B cell (primary cell): ENCODE data around the gene IDH2. TPM values are rescaled to one million over a fixed set of nuclear protein-coding genes. Genes with fewer than 3 reads are reported as not detected.
A peak's percentile ranks its signal among the peaks of the same experiment; 100 is the strongest.

ENCODE experiments used
- ATAC-seq: fragments of 200-7000 bp; cut with Tn5 transposase; one replicate; pipeline ENCODE4 v1.10.0; 2021; ENCODE audit warnings: low read depth, mild to moderate bottlenecking, moderate number of reproducible peaks, moderate library complexity
- CTCF ChIA-PET: fragments of 350-600 bp; sonication (Branson Sonifier 250); formaldehyde crosslinking; loops from one replicate; lab custom pipeline; 2021; ENCODE audit warnings: antibody characterized with exemption, inconsistent platforms; lab: Charles Lee
- POLR2A ChIA-PET: fragments of 350-600 bp; sonication (Branson Sonifier 250); formaldehyde crosslinking; loops from one replicate; lab custom pipeline; 2021; ENCODE audit warnings: antibody characterized with exemption; lab: Charles Lee
- DNase-seq: peaks from one replicate; pipeline ENCODE4 v3.0.0; 2013
- H2AFZ ChIP-seq: 2 replicates; pipeline ENCODE4 v1.6.1; 2012; ENCODE audit warnings: mild to moderate bottlenecking, low read depth, low read length; ENCODE audit not compliant: insufficient read depth, poor library complexity, severe bottlenecking
- H3K27ac ChIP-seq, 2 donors: 1 replicate in 1 of 2; 2 replicates in 1 of 2; pipeline ENCODE4 v1.5.1; 2012 to 2013; ENCODE audit warnings: low read length in 2 of 2, mild to moderate bottlenecking in 2 of 2, moderate library complexity in 1 of 2
- H3K27me3 ChIP-seq, 4 experiments: fragments of 200-600 bp in 1 of 4; sonication (generic) in 1 of 4; replicated peaks in 1 of 4; 1 replicate in 2 of 4; 2 replicates in 2 of 4; pipeline versions ENCODE4 v1.6.1 to v1.7.0; 2013 to 2016; ENCODE audit warnings: low read length in 3 of 4, mild to moderate bottlenecking in 2 of 4, mixed read lengths in 1 of 4, moderate library complexity in 1 of 4; ENCODE audit not compliant: insufficient read depth in 4 of 4, control insufficient read depth in 3 of 4; ENCODE audit errors: control extremely low read depth in 1 of 4
- H3K36me3 ChIP-seq, 2 experiments: replicated peaks in 1 of 2; 1 replicate in 1 of 2; 2 replicates in 1 of 2; pipeline versions ENCODE4 v1.6.1 to v1.7.1; 2013; ENCODE audit warnings: low read length in 1 of 2; ENCODE audit not compliant: insufficient read depth in 2 of 2, control insufficient read depth in 1 of 2; ENCODE audit errors: control extremely low read depth in 1 of 2, extremely low read depth in 1 of 2
- H3K4me1 ChIP-seq, 2 donors: fragments of 200-600 bp in 1 of 2; sonication (generic) in 1 of 2; 1 replicate in 1 of 2; 2 replicates in 1 of 2; pipeline versions ENCODE4 v1.5.1 to v1.6.1; 2013 to 2017; ENCODE audit warnings: low read length in 2 of 2; ENCODE audit not compliant: control insufficient read depth in 2 of 2, insufficient read depth in 2 of 2
- H3K4me2 ChIP-seq: replicated peaks from 2 replicates; pipeline ENCODE3; 2012; ENCODE audit warnings: mild to moderate bottlenecking, low read depth, low read length; ENCODE audit not compliant: poor library complexity, severe bottlenecking
- H3K4me3 ChIP-seq, 5 experiments: fragments of 200-600 bp in 1 of 5; sonication (generic) in 1 of 5; 1 replicate in 3 of 5; 2 replicates in 2 of 5; pipeline versions ENCODE4 v1.5.1 to v1.7.0; 2011 to 2016; ENCODE audit warnings: low read length in 4 of 5, mild to moderate bottlenecking in 4 of 5, low read depth in 2 of 5, control low read depth in 1 of 5, moderate library complexity in 1 of 5; ENCODE audit not compliant: insufficient read depth in 1 of 5; ENCODE audit errors: control extremely low read depth in 1 of 5, extremely low read depth in 1 of 5
- H3K79me2 ChIP-seq: fragments of 200-600 bp; sonication (generic); one replicate; pipeline ENCODE4 v1.6.0; 2016; ENCODE audit warnings: low read length; ENCODE audit not compliant: control insufficient read depth, insufficient read depth
- H3K9ac ChIP-seq: fragments of 200-600 bp; sonication (generic); 2 replicates; pipeline ENCODE4 v1.6.1; 2017; ENCODE audit warnings: mild to moderate bottlenecking, low read length, moderate library complexity
- H3K9me3 ChIP-seq, 3 donors: one replicate each; pipeline versions ENCODE4 v1.6.1 to v1.7.1; 2013; ENCODE audit warnings: low read length in 2 of 3; ENCODE audit not compliant: control insufficient read depth in 2 of 3, insufficient read depth in 1 of 3; ENCODE audit errors: control extremely low read depth in 1 of 3
- H4K20me1 ChIP-seq: 2 replicates; pipeline ENCODE4 v1.6.0; 2012; ENCODE audit warnings: mild to moderate bottlenecking, low read length; ENCODE audit not compliant: insufficient read depth, control insufficient read depth, poor library complexity, severe bottlenecking
- H3K27ac Mint-ChIP-seq: one replicate; pipeline ENCODE4 v1.8.0; 2021; ENCODE audit warnings: mixed read lengths
- H3K27me3 Mint-ChIP-seq: one replicate; pipeline ENCODE4 v1.8.0; 2021; ENCODE audit warnings: mixed read lengths
- H3K4me1 Mint-ChIP-seq: one replicate; pipeline ENCODE4 v1.8.0; 2021; ENCODE audit warnings: mixed read lengths
- H3K4me3 Mint-ChIP-seq: one replicate; pipeline ENCODE4 v1.8.0; 2021; ENCODE audit warnings: mixed read lengths
- H3K9me3 Mint-ChIP-seq: one replicate; pipeline ENCODE4 v1.8.0; 2022; ENCODE audit warnings: mixed read lengths; ENCODE audit not compliant: insufficient read depth
- EZH2 ChIP-seq: IDR thresholded peaks from 2 replicates; pipeline ENCODE4 v1.6.1; 2012; ENCODE audit warnings: borderline replicate concordance, low read depth, mild to moderate bottlenecking, moderate library complexity, low read length; ENCODE audit not compliant: insufficient read depth, poor library complexity, severe bottlenecking
- WGBS: methylation state at CpG from one replicate; pipeline ENCODE4 v1.1.5; 2013; ENCODE audit warnings: missing lambda C conversion rate; ENCODE audit not compliant: insufficient coverage; 5-methylcytosine and 5-hydroxymethylcytosine counted together
- intact Hi-C: fragments of 100-400 bp; cut with micrococcal nuclease; formaldehyde crosslinking; loops from one replicate; pipeline ENCODE4 v1.10.0; 2022
- polyA plus RNA-seq: library from polyadenylated mRNA; depleted of rRNA; stranded (reverse); fragments of >200 nt; gene quantifications from 2 replicates; pipeline ENCODE4 v1.2.3, GENCODE V29; 2012
- total RNA-seq, 2 donors: library from RNA; stranded (reverse); fragments of 120-200 nt in 1 of 2; gene quantifications; 1 replicate in 1 of 2; 2 replicates in 1 of 2; pipeline versions ENCODE4 v1.2.3 to v1.2.4, GENCODE V29; 2013 to 2022
- TF ChIP-seq, protein P1 (sequence below): fragments of 200-600 bp; IDR thresholded peaks from one replicate; pipeline ENCODE4 v1.8.0; 2022; ENCODE audit warnings: antibody characterized with exemption, mild to moderate bottlenecking

Gene IDH2
- total and polyA plus RNA-seq, 2 donors (not counting 1 experiment from before 2014, with no cell fraction given), result 30.7 to 35.8 TPM

GRCh38 chr15:90058775-90059174, 43.5 kb downstream of the IDH2 start:
- Histone ChIP-seq H3K9ac (peak overlapping the region; percentile 10), H3K9me3 (peaks cover 0 to 7% (median 0%) of the 10 kb centered on the region in 3 donors), H3K27me3 (no peaks in the 10 kb centered on the region), H3K4me2 (peak overlapping the region; percentile 57), H3K36me3 (no peaks in the 10 kb centered on the region), H3K4me1 (peaks cover 48 to 87% of the 10 kb centered on the region in 2 donors), H2AFZ (no peak overlapping the region), H4K20me1 (no peaks in the 10 kb centered on the region), H3K79me2 (peaks cover 32% of the 10 kb centered on the region), H3K27ac (peak overlapping the region; percentile 82 to 88), H3K4me3 (peak overlapping the region in 1 of 5 experiments; percentile 22)
- POLR2A ChIA-PET, result interaction anchor here (1.1 to 3.3 kb wide), 4 partner anchors 11 to 133 kb away, joined by 3 to 11 read pairs (median 4); partner anchors contain the start of gene ZNF710
- intact Hi-C loops, result loop anchor here (1.0 to 2.0 kb wide), 6 partner anchors 11 to 308 kb away; no protein-coding TSS in a partner anchor
- CTCF ChIA-PET, result interaction anchor here (0.6 to 2.9 kb wide), 6 partner anchors 10 to 161 kb away, joined by 3 to 13 read pairs (median 4); no protein-coding TSS in a partner anchor
- Mint-ChIP-seq H3K27ac (peak overlapping the region; percentile 98), H3K4me3 (peak overlapping the region; percentile 80), H3K27me3 (no peaks in the 10 kb centered on the region), H3K4me1 (peaks cover 79% of the 10 kb centered on the region), H3K9me3 (no peaks in the 10 kb centered on the region)
- TF ChIP-seq EZH2, result no peak
- TF ChIP-seq, protein P1, sequence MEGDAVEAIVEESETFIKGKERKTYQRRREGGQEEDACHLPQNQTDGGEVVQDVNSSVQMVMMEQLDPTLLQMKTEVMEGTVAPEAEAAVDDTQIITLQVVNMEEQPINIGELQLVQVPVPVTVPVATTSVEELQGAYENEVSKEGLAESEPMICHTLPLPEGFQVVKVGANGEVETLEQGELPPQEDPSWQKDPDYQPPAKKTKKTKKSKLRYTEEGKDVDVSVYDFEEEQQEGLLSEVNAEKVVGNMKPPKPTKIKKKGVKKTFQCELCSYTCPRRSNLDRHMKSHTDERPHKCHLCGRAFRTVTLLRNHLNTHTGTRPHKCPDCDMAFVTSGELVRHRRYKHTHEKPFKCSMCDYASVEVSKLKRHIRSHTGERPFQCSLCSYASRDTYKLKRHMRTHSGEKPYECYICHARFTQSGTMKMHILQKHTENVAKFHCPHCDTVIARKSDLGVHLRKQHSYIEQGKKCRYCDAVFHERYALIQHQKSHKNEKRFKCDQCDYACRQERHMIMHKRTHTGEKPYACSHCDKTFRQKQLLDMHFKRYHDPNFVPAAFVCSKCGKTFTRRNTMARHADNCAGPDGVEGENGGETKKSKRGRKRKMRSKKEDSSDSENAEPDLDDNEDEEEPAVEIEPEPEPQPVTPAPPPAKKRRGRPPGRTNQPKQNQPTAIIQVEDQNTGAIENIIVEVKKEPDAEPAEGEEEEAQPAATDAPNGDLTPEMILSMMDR, result no peak
- no peak for ATAC-seq
- WGBS, result 72% methylated on average over 5 of the region's 5 CpGs
- no peak for DNase-seq

- 0% methylated on average over 3 of the region's 4 CpGs for WGBS
- Histone ChIP-seq H3K36me3 (no peaks in the 10 kb centered on the region), H3K79me2 (peaks cover 37% of the 10 kb centered on the region), H3K9ac (peak overlapping the region; percentile 36), H3K27ac (peak overlapping the region; percentile 82 to 88), H4K20me1 (no peaks in the 10 kb centered on the region), H3K4me2 (peak overlapping the region; percentile 57), H2AFZ (peak overlapping the region; percentile 47), H3K9me3 (peaks cover 0 to 7% (median 0%) of the 10 kb centered on the region in 3 donors), H3K27me3 (no peaks in the 10 kb centered on the region), H3K4me1 (peaks cover 43 to 82% of the 10 kb centered on the region in 2 donors), H3K4me3 (no peak overlapping the region)
- no peaks in the 10 kb centered on the region for H3K27me3 Mint-ChIP-seq
- H3K4me3 Mint-ChIP-seq, result peak overlapping the region; percentile 80
- H3K9me3 Mint-ChIP-seq, result no peaks in the 10 kb centered on the region
- ChIA-PET POLR2A (interaction anchor here (1.6 to 3.3 kb wide), 2 partner anchors 12 to 57 kb away, joined by 3 to 11 read pairs; partner anchors contain the start of gene ZNF710), CTCF (interaction anchor here (2.4 to 2.9 kb wide), 2 partner anchors 10 to 13 kb away, joined by 12 to 13 read pairs; no protein-coding TSS in a partner anchor)
- intact Hi-C loops, result loop anchor here (2.0 kb wide), 1 partner anchor 20 kb away; no protein-coding TSS in a partner anchor
- DNase-seq, result peak; percentile 60
- peak; percentile 8 for ATAC-seq
- TF ChIP-seq, protein P1, result no peak
- TF ChIP-seq EZH2, result no peak
- peak overlapping the region; percentile 98 for H3K27ac Mint-ChIP-seq
- peaks cover 74% of the 10 kb centered on the region for H3K4me1 Mint-ChIP-seq
Measured at GRCh38 chr15:90058308-90058707, 44.0 kb downstream of the IDH2 start.
